ENCODE measurements around the gene HOXA3.

DNA sequence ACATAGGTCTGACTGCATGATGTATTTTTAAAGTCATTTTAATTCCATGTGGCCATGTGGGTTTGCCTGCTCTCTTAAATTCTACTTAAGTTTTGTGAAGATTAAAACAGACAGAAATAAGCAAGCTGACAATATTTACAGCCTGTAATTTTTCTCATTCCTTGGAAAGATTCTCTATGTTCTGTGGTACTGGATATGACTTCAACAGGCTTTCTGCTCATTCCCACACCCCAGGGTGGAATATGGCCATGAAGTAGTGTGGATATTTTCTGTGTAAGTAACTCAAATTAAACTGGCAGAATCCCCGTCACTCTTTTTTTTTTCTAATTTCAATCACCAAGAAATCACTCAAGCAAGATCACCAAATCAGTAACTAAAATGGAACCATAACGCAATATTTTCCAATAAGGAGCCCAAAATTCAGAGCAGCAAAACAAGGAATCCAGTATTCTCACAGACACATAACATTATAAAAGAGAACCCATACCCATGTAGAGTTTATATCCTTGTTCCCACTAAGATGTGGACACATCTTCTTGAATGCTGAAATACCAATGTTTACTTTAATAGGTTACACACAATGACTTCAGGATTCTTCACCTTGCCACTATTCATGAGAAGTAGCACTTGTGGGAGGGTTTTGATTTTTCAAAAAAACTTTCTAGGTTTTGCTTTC is 14.6 kb downstream of the HOXA3 start:
- TF ChIP-seq, protein P1, sequence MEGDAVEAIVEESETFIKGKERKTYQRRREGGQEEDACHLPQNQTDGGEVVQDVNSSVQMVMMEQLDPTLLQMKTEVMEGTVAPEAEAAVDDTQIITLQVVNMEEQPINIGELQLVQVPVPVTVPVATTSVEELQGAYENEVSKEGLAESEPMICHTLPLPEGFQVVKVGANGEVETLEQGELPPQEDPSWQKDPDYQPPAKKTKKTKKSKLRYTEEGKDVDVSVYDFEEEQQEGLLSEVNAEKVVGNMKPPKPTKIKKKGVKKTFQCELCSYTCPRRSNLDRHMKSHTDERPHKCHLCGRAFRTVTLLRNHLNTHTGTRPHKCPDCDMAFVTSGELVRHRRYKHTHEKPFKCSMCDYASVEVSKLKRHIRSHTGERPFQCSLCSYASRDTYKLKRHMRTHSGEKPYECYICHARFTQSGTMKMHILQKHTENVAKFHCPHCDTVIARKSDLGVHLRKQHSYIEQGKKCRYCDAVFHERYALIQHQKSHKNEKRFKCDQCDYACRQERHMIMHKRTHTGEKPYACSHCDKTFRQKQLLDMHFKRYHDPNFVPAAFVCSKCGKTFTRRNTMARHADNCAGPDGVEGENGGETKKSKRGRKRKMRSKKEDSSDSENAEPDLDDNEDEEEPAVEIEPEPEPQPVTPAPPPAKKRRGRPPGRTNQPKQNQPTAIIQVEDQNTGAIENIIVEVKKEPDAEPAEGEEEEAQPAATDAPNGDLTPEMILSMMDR (IDR thresholded peaks at IDR 0.05): no peak
- no peak for TF ChIP-seq POLR2A (IDR thresholded peaks at IDR 0.05)

Measured in esophagus squamous epithelium (tissue), 4 donors.